IPS-18c (cell line): ENCODE data around the gene EXOC6.
"Not testable (repeated sequence)": the region's sequence is repeated elsewhere in the genome, so short reads cannot be mapped to it uniquely, and the experiment has no call there.

ENCODE experiments used
- H3K4me3 ChIP-seq: 2 replicates; pipeline ENCODE4 v1.7.0; 2013; ENCODE audit warnings: low read depth, mild to moderate bottlenecking, low read length, moderate library complexity; ENCODE audit not compliant: insufficient read depth
- H3K9me3 ChIP-seq: one replicate; pipeline ENCODE4 v1.6.1; 2013; ENCODE audit warnings: mild to moderate bottlenecking, low read length, moderate library complexity; ENCODE audit not compliant: control insufficient read depth, insufficient read depth

EXOC6 gene

DNA sequence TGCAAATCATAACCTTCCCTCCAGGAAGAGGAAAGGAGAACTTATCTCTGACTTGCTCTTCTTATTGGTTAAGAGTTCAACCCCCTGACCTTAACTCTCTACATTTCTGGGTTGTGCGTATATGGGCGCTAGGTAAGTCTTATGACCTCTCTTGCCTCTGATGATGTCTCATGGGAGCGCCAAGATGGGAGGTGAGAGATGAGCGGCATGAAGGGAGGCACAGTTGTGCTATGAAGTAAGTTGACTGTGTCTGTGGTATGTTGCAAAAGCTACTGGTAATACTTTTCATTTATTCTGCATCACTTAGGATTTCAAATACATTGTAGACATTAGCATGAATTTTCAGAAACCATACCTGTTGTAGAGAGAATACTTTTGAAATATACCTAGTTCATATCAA lies 59.0 kb downstream of the EXOC6 start:
- H3K9me3 ChIP-seq = no peaks in the 10 kb centered on the region

DNA sequence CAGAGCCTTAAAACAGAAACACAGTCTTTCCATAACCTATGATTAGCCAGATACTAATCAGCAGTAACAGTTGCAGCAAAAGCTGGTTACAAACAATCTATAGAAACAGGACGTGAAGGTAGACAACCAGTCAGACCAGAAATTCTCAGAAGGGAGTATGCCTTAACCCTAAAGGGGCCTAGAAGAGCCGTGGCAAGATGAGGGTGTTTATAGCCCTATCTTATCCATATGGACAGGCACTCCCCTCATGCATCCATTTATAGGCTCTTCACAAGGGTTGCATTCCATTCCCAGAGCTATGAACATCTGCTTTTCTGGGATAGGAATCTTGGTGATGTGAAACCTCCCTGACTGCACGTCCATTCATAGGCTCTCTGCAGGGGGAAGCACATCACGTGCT lies 64.3 kb downstream of the EXOC6 start:
- H3K4me3 ChIP-seq, H3K9me3 ChIP-seq: not testable (repeated sequence)

More for the DNA sequence above, 59.0 kb downstream of the EXOC6 start:
- no peak overlapping the region for H3K4me3 ChIP-seq

DNA sequence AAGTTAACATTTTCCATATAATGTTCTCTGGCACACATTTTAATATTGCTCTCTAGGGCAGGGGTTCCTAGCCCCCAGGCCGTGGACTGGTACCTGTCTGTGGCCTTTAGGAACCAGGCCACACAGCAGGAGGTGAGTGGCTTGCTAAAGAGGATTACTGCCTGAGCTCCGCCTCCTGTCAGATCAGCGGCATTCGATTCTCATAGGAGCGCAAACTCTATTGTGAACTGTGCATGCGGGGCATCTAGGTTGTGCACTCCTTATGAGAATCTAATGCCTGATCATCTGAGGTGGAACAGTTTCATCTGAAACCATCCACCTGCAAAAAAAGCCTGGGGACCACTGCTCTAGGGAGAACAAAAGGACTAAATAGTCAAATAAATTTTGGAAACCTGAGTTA lies 65.7 kb downstream of the EXOC6 start:
- Histone ChIP-seq H3K4me3 (no peak overlapping the region), H3K9me3 (no peaks in the 10 kb centered on the region)

DNA sequence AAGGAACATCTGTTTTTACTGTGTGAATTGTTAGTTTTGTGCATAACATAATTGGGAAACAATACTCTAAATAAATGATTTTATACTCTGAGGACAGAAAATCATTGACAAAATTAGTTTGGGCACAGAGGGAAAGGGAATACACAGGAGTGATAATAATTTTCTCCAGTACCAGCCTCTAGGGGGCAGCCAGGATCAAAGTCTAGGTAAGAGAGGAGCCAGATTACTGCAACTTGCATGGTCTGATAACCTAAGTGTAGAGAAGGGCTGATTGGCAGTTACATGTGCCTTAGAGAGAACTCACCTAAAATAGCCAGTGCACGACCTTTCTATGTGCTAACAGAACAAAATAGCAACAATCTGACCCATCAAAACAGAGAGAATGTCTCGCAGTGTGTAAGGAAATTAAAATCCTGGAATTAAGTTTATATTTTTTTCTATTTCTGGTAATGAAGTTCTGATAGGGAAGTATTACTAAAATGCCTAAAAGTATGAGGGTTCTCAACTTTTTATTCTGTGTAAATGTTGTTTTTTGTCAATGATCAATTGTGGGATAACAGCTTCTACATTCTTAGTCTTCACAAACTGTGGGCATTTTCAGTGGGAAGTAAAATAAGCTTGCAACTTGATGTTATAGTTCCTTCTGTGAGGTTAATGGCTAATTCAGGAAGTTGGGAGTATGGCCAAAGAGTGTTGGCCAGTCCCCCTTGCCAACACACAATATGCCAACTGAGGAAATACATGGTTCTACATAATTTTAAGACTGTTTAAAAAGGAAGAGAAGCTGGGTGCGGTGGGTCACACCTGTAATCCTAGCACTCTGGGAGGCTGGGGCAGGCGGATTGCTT lies 66.4 kb downstream of the EXOC6 start:
- H3K9me3 ChIP-seq = no peaks in the 10 kb centered on the region

DNA sequence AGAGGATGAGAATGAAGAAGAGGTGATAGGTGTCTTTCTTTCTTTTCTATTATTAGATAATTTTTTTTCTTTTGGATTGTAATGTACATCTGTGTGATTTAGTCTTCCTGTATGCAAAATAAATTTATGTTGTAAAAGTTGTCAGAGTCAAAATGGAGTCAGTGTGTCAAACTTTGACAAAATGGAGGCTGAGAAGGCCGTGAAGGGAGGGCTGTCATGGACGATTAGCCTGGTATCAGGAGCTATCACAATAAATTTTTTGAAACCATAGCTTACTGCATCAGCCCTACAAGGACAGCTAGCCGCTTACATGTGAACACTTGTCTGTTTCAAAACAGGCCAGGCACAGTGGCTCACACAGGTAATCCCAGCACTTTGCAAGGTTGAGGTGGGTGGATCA lies 67.6 kb downstream of the EXOC6 start:
- no peaks in the 10 kb centered on the region for H3K9me3 ChIP-seq

More for the DNA sequence above, 66.4 kb downstream of the EXOC6 start:
- H3K4me3 ChIP-seq = no peak overlapping the region

DNA sequence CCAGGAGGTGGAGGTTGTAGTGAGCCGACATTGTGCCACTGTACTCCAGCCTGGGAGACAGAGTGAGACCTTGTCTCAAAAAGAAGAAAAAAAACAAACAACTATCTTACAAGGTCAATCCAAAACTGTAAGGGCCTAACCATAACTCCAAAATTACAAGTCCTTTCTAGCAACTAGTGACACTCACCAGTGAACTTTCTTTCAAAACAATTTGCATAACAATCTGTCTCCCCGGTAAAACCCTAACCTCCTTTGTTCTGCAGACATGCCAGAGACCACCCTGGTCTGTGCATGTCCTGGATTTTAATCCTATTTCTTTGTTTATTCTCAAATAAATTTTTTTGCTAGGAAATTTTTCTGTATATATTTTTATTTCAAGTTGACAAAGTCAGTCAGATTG lies 68.1 kb downstream of the EXOC6 start:
- no peaks in the 10 kb centered on the region for H3K9me3 ChIP-seq
- no peak overlapping the region for H3K4me3 ChIP-seq

More for the DNA sequence above, 67.6 kb downstream of the EXOC6 start:
- H3K4me3 ChIP-seq = no peak overlapping the region

DNA sequence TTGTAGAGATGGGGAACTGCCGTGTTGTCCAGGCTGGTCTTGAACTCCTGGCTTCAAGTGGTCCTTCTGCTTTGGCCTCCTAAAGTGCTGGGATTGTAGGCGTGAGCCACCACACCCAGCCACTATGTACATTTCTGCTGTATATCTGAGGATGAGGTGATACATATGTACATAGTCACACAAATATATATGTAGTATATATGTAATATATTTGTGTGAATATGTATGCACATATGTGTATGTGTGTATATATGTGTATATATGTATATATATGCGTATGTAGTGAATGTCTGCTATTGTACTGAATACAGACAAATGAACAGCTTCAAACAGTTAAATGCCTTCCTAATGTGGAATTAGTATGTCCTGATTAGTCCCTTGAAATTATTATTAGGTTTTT lies 70.3 kb downstream of the EXOC6 start:
- no peaks in the 10 kb centered on the region for H3K9me3 ChIP-seq

DNA sequence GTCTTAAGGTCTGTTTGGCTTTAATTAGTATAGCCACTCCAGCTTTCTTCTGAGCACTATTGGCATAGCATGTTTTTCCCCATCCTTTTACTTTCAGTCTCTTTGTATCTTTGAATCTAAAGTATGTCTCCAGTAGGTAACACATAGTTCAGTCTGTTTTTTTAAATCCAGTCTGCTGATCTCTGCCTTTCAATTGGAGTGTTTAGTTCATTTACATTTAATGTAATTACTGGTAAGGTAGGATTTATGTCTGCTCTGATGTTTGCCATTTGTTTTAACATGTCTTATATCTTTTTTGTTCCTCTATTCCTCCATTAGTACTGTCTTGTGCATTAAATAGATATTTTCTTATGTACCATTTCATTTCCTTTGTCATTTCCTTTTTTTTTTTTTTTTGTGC lies 72.5 kb downstream of the EXOC6 start:
- no peak overlapping the region for H3K4me3 ChIP-seq
- H3K9me3 ChIP-seq = no peaks in the 10 kb centered on the region

More for the DNA sequence above, 70.3 kb downstream of the EXOC6 start:
- H3K4me3 ChIP-seq = no peak overlapping the region

DNA sequence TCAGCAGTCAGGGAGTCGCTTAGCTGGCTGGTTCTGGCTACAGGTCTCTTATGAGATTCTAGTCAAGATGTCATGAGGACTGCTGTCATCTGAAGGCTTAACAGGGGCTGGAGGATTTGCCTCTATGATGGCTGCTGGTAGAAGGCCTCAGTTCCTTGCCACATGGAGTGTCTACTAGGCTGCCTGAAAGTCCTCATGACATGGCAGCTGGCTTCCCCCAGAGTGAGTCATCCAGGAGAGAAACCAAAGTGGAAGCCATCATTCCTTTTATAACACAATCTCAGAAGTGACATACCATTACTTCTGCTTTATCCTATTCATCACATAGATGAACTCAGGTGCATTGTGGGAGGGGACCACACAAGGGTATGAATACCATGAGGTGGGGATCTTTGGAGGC lies 75.1 kb downstream of the EXOC6 start:
- Histone ChIP-seq H3K9me3 (no peaks in the 10 kb centered on the region), H3K4me3 (no peak overlapping the region)

DNA sequence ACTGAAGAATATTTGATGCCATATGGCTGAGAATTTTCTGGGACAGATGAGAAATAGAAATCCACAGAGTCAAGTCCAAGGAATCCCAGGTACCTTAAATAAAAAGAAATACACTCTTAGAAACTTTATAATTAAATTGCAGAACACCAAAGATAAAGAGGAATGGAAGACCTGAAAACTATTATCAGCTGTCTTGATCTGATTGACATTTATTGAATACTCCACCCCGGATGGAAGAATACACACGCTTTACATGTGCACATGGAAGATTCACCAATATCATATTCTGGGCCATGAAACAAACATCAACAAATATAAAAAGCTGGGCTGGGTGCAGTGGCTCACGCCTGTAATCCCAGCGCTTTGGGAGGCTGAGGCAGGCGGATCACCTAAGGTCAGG lies 81.6 kb downstream of the EXOC6 start:
- Histone ChIP-seq H3K9me3 (no peaks in the 10 kb centered on the region), H3K4me3 (no peak overlapping the region)

DNA sequence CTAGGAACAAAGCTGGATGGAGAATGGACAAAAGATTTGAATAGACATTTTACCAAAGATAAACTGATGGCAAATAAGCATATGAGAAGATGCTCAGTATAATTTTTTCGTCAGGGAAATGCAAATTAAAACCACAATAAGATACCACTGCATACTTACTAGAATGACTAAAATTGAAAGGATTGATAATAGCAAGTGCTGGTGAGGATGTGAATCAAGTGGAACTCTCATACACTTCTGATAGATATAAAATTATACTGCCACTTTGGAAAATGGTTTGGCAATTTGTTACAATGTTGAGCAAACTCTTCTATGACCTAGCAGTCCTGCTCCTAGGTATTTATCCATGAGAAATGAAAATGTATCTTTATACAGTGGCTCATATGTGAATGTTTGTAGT lies 83.3 kb downstream of the EXOC6 start:
- Histone ChIP-seq H3K9me3 (no peaks in the 10 kb centered on the region), H3K4me3 (no peak overlapping the region)

DNA sequence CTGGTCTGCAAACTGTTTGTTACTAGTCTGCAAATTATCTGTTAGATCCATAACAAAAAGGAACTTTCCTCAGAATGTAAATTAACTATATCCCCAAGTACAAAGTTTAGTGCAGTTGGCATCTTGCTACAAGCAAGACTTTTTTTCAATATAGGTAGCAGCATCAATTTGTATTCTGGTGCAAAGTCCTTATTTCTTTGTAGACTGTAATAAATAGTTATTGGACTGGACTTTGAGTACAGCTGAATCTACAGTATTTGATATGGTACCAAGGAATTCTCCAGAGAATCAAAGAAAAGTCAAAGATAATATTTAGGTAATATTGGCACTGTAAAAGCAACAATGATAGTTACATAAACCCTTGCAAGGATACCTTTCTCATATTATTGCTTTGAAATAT lies 89.6 kb downstream of the EXOC6 start:
- H3K9me3 ChIP-seq = no peaks in the 10 kb centered on the region
- H3K4me3 ChIP-seq = no peak overlapping the region

DNA sequence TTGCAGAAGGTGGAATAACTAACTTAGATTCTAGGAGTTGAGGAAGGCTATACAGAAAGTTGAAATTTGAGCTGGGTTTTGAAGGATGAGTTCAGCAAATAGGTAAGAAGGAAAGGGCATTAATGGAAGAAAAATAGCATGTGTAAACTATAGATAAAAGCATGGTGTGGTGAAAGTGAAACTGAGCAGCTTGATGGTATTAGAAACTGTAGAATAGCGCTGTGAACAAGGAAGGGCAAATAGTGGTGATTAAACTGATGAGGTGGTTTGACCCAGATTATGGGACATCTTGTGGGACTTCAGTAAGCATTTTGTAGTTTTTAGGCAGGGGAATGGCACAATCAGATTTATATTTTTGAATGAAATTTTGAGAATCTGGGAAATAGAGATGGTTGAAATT lies 90.5 kb downstream of the EXOC6 start:
- Histone ChIP-seq H3K9me3 (no peaks in the 10 kb centered on the region), H3K4me3 (no peak overlapping the region)

DNA sequence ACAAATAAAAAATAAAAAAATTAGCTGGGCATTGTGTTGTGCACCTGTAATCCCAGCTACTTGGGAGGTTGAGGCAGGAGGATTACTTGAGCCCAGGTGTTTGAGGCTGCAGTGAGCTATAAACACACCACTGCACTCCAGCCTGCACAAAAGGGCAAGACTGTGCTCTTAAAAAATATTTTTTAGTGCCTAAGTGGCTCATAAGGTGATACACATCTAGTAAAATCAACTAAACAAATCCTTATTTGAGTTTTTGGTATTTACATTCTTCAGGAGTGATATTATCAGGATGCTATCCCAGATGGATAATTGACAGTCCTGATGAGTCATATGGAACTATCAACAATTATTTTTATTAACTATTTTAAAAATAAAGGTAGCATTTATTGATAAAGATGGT lies 93.9 kb downstream of the EXOC6 start:
- Histone ChIP-seq H3K9me3 (no peaks in the 10 kb centered on the region), H3K4me3 (no peak overlapping the region)

DNA sequence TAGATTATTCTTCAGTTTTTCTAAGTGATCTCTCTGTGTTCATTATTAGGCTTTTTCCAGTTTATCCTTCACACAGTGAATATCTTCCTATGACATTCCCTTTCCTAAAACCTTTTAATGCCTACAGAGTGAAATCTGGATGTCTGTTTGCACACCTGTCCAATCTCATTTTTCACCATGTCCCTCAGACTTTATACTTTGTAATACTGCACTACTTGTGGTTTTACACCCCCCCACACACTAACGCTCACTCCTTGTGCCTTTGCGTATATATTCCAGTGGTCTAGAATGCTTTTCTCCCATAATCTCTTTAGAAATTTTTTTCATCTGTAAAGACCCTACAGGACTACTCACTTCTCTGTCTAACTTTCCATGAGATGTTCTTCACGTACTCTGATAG lies 98.2 kb downstream of the EXOC6 start:
- Histone ChIP-seq H3K4me3 (no peak overlapping the region), H3K9me3 (no peaks in the 10 kb centered on the region)

DNA sequence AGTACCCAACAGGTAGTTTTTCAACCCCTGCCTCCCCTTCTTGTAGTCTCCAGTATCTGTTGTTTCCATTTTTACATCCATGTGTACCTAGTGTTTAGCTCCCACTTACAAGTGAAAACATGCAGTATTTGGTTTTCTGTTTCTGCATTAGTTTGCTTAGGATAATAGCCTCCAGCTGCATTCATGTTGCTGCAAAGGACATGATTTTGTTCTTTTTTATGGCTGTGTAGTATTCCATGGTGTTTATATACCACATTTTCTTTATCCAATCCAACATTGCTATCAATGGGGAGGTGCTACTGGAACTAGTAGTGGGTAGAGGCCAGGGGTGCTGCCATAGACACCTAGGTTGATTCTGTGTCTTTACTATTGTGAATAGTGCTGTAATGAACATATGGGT lies 104.3 kb downstream of the EXOC6 start:
- H3K9me3 ChIP-seq, H3K4me3 ChIP-seq: not testable (repeated sequence)

DNA sequence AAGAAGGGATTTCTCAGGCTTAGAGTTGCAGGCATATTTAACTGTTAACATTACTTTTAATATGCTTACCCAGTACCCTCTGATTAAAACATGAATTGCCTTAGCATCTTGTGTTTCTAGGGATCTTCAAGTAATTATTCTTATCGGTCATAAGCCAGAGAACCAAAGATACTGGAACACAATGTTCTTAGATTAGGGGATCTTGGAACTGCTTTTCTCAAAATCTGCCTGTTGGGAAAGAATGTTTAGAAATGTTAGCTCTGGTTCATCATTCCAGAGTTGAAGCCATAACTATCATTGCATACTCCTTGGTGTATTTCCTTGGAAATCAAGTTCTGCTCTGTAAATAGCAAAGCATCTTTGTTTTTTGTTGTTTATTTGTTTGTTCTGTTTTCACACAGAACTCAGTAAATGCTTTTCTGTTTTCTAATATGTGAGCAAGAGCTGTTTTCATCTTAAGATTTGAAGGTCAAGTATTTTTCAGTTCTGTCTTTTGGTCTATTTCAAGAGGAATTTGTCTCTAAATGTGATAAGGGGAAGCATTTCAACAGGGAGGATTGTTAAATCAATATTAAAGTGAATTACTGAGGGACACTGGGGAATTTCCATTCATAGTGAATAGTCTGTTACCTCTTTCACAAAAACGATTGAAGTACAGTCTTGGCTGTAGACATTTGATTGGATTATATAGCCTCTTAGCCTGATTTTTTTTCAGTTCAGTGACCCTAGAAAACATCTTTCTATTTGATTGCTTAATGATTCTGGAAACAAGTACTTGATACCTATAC lies 109.1 kb downstream of the EXOC6 start:
- no peaks in the 10 kb centered on the region for H3K9me3 ChIP-seq
- H3K4me3 ChIP-seq = no peak overlapping the region

DNA sequence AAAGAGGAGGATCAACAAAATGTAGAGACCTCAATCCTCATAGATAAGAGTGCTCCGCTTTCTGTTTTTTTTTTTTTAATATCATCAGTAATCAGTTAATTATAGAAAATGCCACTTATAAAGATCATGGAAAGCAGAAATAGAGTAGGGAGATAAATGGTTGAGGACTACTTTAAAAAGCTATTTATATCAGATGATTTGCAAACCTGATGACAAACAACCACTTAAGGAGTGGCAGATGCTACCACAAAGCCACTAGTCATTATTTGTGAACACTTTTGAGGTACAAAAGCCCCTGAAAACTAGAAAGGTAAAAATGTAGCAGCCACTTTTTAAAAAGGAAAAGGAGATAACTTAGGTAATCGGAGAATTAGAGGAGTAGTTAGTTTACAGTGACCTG lies 113.3 kb downstream of the EXOC6 start:
- H3K4me3 ChIP-seq = no peak overlapping the region
- H3K9me3 ChIP-seq = no peaks in the 10 kb centered on the region
